Suprapubic skin (tissue), 4 donors: ENCODE results near the gene DAB2IP.

Experiments used
- CTCF ChIP-seq, 2 donors: fragments of 200-600 bp in 1 of 2; fragments of 450-650 bp in 1 of 2; sonication (generic) in 1 of 2; IDR thresholded peaks; one replicate each; pipeline ENCODE4 v1.5.1; 2016 to 2019; ENCODE audit warnings: antibody characterized with exemption in 2 of 2, mild to moderate bottlenecking in 1 of 2, moderate library complexity in 1 of 2
- POLR2A ChIP-seq, 2 donors: fragments of 450-650 bp; IDR thresholded peaks; one replicate each; pipeline ENCODE4 v1.6.1; 2017; ENCODE audit warnings: antibody characterized with exemption in 2 of 2, mild to moderate bottlenecking in 2 of 2, moderate library complexity in 2 of 2
- POLR2AphosphoS5 ChIP-seq, 3 donors: sonication (generic); formaldehyde crosslinking; IDR thresholded peaks; one replicate each; pipeline ENCODE4 v1.6.1; 2017; ENCODE audit warnings: antibody characterized with exemption in 3 of 3

DNA sequence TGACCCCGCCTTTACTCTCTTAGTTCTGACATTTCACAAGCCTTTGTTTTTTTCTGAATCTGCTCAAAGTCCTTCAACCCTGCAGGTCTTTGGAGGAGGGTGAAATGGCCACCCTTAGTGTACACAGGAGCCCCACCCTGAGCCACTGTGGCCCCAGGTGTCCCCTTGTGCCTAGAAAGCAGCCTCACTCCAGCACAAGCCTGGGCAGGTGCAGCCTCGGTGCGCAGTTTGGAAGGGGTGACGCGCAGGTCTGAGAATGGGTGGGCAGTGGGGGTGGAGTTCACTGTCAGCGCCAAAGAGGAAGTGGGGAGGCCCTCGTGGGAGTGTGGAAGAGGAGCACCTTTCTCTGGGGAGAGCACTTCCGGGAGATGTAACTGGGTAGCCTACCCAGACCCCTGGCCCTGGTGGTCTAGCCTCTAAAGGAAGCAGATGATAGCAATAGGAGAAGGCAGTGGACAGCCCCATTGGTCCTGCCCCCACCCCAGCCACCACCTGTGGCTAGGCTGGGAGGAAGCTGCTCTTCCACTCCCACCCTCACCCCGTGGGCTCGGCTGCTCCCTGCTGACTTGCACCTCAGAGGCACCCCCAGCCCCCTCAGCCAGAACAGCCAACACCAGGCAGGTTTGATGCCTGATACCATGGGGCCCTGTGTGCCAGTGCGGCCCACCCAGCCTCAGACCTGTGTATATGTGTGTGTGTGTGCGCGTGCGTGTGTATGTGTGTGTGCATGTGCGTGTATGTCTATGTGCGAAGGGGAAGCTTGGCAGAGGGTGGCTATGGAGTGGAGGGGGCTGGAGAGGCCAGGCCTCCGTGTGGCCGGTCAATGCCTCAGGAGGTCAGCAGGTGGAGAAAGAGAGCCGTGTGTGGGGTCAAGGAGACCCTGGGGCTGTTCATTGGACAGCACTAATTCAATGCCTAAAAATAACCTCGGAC is 16.8 kb upstream of the DAB2IP start:
- no peak for TF ChIP-seq CTCF (IDR thresholded peaks at IDR 0.05)
- TF ChIP-seq POLR2AphosphoS5 (IDR thresholded peaks at IDR 0.05) = no peak
- no peak for TF ChIP-seq POLR2A (IDR thresholded peaks at IDR 0.05)
